Activated naive CD8-positive, alpha-beta T cell treated with anti-CD3 and anti-CD28 coated beads, Interleukin-2, amount 10 ng/mL, durations not matched to agents 7 days and 5 days (primary cell): ENCODE data around the gene HDAC4. TPM values are rescaled to one million over a fixed set of nuclear protein-coding genes. Genes with fewer than 3 reads are reported as not detected.

Experiments used
- ATAC-seq: fragments of 150-1000 bp; cut with Tn5 transposase; one replicate; pipeline ENCODE4 v1.10.0; 2021; ENCODE audit warnings: low read depth, moderate library complexity
- POLR2A ChIA-PET: fragments of 350-600 bp; sonication (Branson Sonifier 250); formaldehyde crosslinking; loops from one replicate; lab custom pipeline; 2021; ENCODE audit warnings: antibody characterized with exemption; lab: Charles Lee
- DNase-seq: peaks from one replicate; pipeline ENCODE4 v3.0.0; 2021
- H3K27ac Mint-ChIP-seq: one replicate; pipeline ENCODE4 v1.8.0; 2022; ENCODE audit warnings: mild to moderate bottlenecking, mixed read lengths
- H3K27me3 Mint-ChIP-seq: one replicate; pipeline ENCODE4 v1.8.0; 2022; ENCODE audit warnings: mild to moderate bottlenecking, moderate library complexity, mixed read lengths
- H3K36me3 Mint-ChIP-seq: one replicate; pipeline ENCODE4 v1.8.0; 2021; ENCODE audit warnings: mild to moderate bottlenecking, mixed read lengths
- H3K4me1 Mint-ChIP-seq: one replicate; pipeline ENCODE4 v1.8.0; 2021; ENCODE audit warnings: mixed read lengths
- H3K4me3 Mint-ChIP-seq: one replicate; pipeline ENCODE4 v1.8.0; 2022; ENCODE audit warnings: mild to moderate bottlenecking, moderate library complexity, mixed read lengths
- H3K9me3 Mint-ChIP-seq: one replicate; pipeline ENCODE4 v1.8.0; 2021; ENCODE audit warnings: mixed read lengths
- total RNA-seq, 2 experiments: library from RNA; stranded (reverse); gene quantifications; one replicate each; pipeline ENCODE4 v1.2.3, GENCODE V29; 2021

Gene HDAC4
- total RNA-seq, 2 experiments from 2014 or later: 54.0 to 57.4 TPM

DNA sequence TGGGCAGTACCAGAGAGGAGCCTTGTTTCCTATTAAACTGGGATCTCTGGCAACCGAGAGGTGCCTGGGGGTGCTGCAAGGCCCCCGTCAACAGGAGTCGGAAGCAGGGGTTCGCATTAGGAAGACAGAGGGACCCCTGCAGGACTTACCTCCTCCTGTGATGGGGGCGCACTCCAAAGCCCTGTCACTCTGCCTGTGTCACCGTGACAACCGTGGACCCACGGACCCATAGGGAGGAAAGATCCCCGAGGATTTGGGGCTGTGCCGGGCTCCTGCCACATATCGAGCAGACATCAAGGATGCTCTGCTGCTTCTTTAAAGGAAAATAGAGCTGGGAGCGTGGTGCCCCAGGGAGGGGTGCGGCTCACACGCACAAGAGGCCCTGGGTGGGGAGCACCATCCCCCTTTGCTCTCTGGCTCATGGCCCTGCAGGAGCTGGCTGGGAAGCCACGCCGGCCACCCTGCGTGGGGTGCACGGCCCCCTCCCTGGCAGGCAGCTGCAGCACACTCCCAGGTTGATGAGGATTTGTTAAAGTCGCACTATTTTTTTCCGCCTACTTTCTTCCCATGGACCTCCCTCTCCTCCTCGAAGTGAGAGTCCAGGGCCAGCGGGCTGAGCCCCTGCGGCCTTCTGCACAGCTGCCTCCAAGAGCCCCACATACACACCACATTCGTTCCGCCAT lies 385.5 kb downstream of the HDAC4 start:
- DNase-seq (no peak), ATAC-seq (no peak)
- peaks cover 2% of the 10 kb centered on the region for H3K9me3 Mint-ChIP-seq
- POLR2A ChIA-PET: no interaction called here
- no peak overlapping the region for H3K4me3 Mint-ChIP-seq
- no peaks in the 10 kb centered on the region for H3K4me1 Mint-ChIP-seq
- H3K27me3 Mint-ChIP-seq: peaks cover 6% of the 10 kb centered on the region
- no peak overlapping the region for H3K27ac Mint-ChIP-seq
- H3K36me3 Mint-ChIP-seq: no peaks in the 10 kb centered on the region

DNA sequence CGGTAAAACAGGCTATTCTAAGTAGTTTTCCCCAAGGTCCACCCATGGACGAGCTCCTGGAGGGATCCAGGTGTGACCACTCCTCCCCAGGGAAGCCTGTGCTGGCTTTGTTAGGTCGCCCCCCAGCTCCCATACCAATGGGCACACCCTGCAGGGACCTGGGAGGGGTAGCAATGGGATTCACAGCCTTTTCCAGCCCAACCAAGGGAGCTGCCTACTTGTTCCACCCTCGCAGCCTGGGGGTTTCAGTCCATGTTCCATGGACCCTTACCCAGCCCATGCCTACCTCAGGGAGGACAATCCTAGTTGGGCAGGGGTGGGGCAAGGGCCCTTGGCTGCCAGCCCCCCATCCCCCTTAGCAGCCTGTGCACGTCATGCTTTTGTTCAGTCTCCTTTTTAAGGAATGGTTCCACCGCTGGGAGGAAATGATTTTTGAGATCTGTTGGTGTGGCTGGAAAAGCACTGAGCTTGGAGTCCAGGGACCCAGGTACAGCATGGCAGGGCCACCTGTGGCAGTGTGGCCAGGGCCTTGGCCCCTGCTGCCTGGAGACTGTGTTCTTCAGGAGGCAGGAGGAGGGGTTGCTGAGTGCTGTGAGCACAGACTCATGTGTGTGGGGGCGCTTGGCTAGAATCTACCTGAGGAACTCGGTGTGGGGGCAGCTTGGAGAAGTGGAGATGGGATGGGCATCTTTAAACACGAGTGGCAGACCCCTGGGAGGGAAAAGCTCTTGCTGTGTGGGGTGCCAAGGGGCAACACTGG lies 386.2 kb downstream of the HDAC4 start:
- Mint-ChIP-seq H3K36me3 (no peaks in the 10 kb centered on the region), H3K9me3 (peaks cover under 1% of the 10 kb centered on the region), H3K4me3 (no peak overlapping the region), H3K27ac (no peak overlapping the region), H3K4me1 (no peaks in the 10 kb centered on the region), H3K27me3 (peaks cover 6% of the 10 kb centered on the region)
- no peak for ATAC-seq
- POLR2A ChIA-PET: no interaction called here
- no peak for DNase-seq

DNA sequence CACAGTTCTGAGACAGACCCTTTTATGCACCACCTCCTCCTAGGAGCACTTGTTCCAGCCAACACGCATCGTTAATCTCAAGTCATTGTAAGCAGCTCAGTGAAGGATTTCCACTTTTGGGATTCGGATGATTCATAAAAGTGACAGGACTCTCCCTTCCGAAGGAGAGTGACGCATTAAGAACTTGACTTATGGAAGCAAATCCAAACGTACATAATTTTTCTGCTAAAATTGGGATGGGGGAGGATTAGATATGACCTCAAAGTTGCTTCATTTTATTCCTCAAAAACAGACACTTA lies 387.2 kb downstream of the HDAC4 start:
- H3K4me1 Mint-ChIP-seq: no peaks in the 10 kb centered on the region
- no peak overlapping the region for H3K4me3 Mint-ChIP-seq
- POLR2A ChIA-PET: no interaction called here
- no peak overlapping the region for H3K27ac Mint-ChIP-seq
- H3K36me3 Mint-ChIP-seq: no peaks in the 10 kb centered on the region
- H3K27me3 Mint-ChIP-seq: peaks cover 15% of the 10 kb centered on the region
- no peaks in the 10 kb centered on the region for H3K9me3 Mint-ChIP-seq
- DNase-seq: no peak
- no peak for ATAC-seq

DNA sequence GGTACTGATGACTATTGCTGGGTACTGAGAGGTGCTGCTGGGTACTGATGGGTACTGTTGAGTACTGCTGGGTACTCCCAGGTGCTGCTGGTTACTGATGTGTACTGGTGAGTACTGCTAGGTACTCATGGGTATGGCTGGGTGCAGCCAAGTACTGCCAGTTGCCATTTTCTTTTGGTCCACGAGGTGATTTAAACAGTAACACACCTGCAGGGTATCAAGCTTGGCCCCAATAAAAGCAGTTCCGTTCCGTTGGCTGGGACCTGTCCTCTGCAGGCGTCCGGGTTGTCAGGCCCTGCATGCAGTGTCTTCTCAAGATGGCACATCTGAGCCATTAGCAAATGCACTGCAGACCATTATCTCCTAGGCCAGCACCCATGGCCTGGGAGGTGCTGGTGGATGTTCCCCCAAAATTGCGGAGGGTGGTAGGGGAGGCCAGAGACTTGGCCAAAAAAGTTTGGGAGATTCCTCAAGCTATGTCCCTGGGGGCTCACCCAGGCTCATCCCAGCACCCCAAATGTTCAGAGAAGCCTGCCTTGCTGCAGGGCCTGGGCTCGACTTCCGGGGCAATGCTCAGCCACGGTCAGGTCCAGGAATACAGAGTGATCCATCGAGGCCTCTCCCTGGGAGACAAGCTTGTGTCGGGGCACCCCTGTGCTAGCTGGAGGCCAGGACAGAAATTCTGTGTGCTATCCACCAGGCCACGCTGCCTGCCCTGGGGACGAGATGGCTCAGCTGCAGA lies 387.7 kb downstream of the HDAC4 start:
- DNase-seq: no peak
- POLR2A ChIA-PET: no interaction called here

DNA sequence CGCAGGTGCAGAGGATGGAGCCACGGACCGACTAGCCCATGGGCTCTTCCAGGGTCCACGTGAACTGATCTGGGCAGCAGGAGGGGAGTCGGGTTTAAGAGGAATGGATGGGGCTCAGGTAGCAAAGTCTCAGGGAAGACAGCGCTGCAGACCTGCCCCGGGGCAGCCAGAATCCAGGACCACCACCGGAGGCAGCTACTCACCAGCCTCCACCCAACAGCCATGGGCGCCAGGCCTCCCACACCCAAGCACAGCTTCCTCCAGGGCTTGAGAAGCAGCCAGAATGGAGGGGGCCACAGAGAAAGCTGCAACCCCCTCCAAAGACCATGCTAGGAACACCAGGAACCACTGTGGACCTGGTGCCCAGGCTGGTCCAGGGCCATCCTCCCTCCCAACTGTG lies 388.6 kb downstream of the HDAC4 start:
- ATAC-seq (no peak), DNase-seq (no peak)
- Mint-ChIP-seq H3K9me3 (no peaks in the 10 kb centered on the region), H3K27ac (no peak overlapping the region), H3K4me1 (no peaks in the 10 kb centered on the region), H3K27me3 (peaks cover 15% of the 10 kb centered on the region), H3K36me3 (no peaks in the 10 kb centered on the region), H3K4me3 (no peak overlapping the region)
- POLR2A ChIA-PET: no interaction called here

More for the DNA sequence above, 387.7 kb downstream of the HDAC4 start:
- no peak for ATAC-seq
- no peaks in the 10 kb centered on the region for H3K36me3 Mint-ChIP-seq
- H3K9me3 Mint-ChIP-seq: no peaks in the 10 kb centered on the region
- no peak overlapping the region for H3K27ac Mint-ChIP-seq
- H3K27me3 Mint-ChIP-seq: peaks cover 15% of the 10 kb centered on the region
- H3K4me1 Mint-ChIP-seq: no peaks in the 10 kb centered on the region
- no peak overlapping the region for H3K4me3 Mint-ChIP-seq

DNA sequence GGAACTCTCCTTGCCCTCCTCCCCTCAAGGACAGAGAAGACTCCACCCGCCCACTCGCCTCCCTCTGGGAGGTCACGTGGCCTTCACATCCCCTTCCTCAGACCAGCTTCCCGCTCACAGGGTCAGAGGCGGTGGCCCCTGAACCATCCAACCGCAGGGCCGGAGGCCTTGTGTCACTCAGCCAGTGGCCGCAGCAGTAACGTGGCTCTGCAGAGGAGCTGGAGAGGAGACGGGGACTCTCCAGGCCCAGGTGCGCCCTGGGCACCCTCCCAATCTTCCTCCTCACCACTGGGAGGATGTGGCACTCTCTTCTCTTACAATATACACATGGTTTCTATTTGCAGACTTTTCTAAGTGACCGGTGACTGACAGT lies 391.2 kb downstream of the HDAC4 start:
- no peaks in the 10 kb centered on the region for H3K36me3 Mint-ChIP-seq
- peaks cover 15% of the 10 kb centered on the region for H3K27me3 Mint-ChIP-seq
- H3K27ac Mint-ChIP-seq: no peak overlapping the region
- ATAC-seq (no peak), DNase-seq (no peak)
- H3K4me1 Mint-ChIP-seq: no peaks in the 10 kb centered on the region
- H3K9me3 Mint-ChIP-seq: no peaks in the 10 kb centered on the region
- H3K4me3 Mint-ChIP-seq: no peak overlapping the region
- POLR2A ChIA-PET: no interaction called here

DNA sequence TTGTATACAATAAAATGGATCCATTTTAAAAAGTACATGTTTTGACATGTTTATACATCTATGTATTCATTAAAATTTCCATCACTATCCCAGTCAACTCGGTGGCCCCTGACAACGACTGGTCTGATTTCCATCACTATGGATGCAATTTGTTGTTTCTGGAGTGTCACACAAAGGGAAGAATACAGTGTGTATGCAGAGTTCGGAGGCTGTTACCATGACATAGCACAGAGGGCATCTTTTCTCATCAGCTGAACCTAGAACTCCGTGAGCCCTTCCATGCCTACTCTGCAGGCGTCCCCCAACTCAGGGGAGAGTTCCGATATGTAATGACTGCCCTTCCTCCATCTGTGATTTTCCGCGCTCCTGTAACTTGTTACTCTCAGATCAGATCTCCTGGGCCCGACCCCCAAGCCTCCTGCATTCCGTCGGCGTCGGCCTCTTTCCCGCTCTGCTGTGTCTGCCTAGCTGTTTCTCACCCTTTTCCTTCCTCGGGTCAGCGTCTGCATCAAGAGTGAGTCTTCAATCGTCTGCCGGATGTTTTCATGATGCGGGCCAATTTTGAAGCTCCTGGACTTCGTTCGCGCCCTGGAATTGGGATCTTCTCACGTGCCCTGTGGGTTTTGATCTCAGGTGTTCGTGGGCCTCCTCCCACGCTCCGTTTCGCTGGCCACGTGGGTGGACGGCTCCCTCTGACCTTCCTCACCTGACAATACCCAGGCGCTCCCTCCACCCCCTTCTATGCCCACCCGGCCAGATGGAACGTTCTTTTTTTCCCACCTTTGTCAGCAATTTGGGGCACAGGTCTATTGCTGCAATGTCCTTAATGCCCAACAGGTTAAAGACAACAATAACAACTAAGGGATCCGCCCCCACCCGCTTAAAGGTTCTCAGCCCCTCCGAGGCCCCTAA lies 391.9 kb downstream of the HDAC4 start:
- no peaks in the 10 kb centered on the region for H3K4me1 Mint-ChIP-seq
- POLR2A ChIA-PET: no interaction called here
- H3K4me3 Mint-ChIP-seq: no peak overlapping the region
- H3K9me3 Mint-ChIP-seq: no peaks in the 10 kb centered on the region
- H3K27ac Mint-ChIP-seq: no peak overlapping the region
- no peaks in the 10 kb centered on the region for H3K36me3 Mint-ChIP-seq
- DNase-seq (no peak), ATAC-seq (no peak)
- peaks cover 15% of the 10 kb centered on the region for H3K27me3 Mint-ChIP-seq

DNA sequence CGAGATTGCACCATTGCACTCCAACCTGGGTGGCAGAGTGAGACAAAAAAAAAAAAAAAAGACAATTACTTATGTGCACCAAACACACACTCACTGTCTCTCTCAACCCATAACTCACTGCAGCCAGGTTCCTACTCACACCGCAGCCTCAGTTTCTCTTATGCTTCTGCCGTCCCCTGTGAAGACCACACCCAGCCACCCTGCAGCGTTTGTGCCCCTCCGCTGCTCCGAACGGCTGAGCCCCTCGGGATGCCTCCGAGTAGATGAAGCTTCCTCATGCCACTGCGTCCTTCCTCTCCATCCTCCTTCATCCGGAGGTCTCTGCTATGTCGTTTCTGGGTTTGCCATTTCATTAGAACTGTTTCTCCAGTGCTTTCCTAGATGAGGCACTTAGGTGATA lies 392.8 kb downstream of the HDAC4 start:
- Mint-ChIP-seq H3K4me3 (no peak overlapping the region), H3K4me1 (no peaks in the 10 kb centered on the region), H3K9me3 (no peaks in the 10 kb centered on the region), H3K36me3 (no peaks in the 10 kb centered on the region), H3K27me3 (peaks cover 13% of the 10 kb centered on the region), H3K27ac (no peak overlapping the region)
- POLR2A ChIA-PET: no interaction called here
- DNase-seq (no peak), ATAC-seq (no peak)

DNA sequence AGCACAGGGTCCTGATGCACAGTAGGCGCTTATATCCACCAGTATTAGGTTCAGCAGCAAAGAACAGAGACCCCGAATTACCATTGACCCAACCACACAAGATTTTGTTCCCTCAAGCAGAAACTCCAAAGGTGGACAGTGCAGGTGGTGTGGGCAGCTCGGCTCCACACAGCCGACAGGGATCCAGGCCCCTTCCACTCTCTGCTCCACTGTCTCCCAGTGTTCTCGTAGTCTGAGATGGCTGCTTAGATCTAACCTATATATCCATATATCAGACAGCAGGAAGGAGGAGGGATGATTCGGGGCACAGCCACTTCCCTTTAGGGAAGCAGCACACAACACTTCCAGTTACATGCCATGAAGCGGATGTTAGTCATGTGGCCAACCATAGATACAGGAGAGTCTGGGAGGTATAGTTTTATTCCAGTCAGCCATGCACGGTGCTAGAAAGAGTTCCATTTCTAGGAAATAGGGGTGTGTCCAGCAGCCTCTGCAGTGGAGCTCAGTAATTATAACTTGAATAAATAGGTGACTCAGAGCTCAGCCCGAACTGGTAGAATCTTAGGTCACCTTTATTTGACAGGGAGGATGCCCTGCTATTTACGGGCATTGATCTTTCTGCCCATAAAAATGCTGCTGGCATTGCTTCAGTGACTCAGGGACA lies 394.1 kb downstream of the HDAC4 start:
- H3K36me3 Mint-ChIP-seq: no peaks in the 10 kb centered on the region
- no peaks in the 10 kb centered on the region for H3K9me3 Mint-ChIP-seq
- no peak overlapping the region for H3K4me3 Mint-ChIP-seq
- POLR2A ChIA-PET: no interaction called here
- peaks cover 11% of the 10 kb centered on the region for H3K27me3 Mint-ChIP-seq
- DNase-seq: no peak
- no peak for ATAC-seq
- H3K27ac Mint-ChIP-seq: no peak overlapping the region
- no peaks in the 10 kb centered on the region for H3K4me1 Mint-ChIP-seq

DNA sequence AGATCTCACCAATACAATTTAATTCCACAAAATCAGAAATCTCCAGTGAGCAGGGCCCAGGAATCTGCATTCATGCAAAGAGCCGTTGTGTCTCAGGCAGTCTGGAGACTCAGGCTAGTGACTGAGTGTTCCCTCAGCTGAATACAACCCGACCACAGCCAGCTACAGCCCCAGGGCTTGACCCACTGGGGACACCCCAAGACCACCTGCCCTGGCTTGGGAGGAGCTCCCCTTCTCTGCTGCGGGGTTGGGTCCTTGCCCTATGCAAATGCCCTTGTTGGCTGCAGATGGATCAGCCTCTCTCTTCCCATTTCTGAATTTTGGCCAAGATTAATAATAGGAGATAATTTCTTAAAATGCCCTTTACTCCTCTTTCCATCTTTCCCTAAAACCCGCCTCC lies 395.2 kb downstream of the HDAC4 start:
- DNase-seq: no peak
- H3K4me3 Mint-ChIP-seq: no peak overlapping the region
- H3K36me3 Mint-ChIP-seq: no peaks in the 10 kb centered on the region
- peaks cover 13% of the 10 kb centered on the region for H3K27me3 Mint-ChIP-seq
- no peaks in the 10 kb centered on the region for H3K9me3 Mint-ChIP-seq
- POLR2A ChIA-PET: no interaction called here
- no peak overlapping the region for H3K27ac Mint-ChIP-seq
- no peak for ATAC-seq
- no peaks in the 10 kb centered on the region for H3K4me1 Mint-ChIP-seq

DNA sequence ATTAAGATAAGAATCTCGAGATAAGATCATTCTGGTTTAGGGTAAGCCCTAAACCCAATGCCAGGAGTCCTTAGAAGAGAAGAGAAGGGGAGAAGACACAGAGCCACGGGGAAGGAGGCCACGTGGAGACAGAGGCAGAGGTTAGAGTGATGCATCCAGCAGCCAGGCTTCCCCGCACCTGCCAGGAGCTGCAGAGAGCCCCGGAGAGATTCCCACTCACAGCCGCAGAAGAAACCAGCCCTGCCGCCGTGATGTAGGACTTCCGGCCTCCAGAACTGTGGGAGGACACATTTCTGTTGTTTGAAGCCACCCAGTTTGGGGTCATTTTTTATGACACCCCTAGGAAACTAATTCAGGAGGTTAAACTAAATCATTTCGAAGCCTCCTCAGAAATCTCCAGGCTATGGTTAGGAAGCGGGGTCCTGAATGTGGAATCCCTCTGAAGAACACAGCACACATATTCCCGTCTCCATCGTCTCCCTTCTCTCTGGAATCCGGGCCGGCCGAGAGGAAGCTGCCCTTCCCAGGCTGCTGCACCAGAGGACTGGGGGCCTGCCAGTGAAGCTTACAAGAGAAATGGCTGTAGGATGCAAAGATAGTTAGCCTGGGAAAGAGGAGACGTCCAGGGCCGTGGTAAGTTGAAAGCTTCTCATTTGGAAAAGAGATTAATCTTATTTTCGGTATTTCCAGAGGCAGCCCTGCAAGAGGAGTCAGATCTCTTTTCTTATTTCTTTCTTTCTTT lies 396.4 kb downstream of the HDAC4 start:
- no peak overlapping the region for H3K4me3 Mint-ChIP-seq
- H3K9me3 Mint-ChIP-seq: no peaks in the 10 kb centered on the region
- peaks cover 9% of the 10 kb centered on the region for H3K27me3 Mint-ChIP-seq
- no peak for ATAC-seq
- H3K36me3 Mint-ChIP-seq: no peaks in the 10 kb centered on the region
- no peak overlapping the region for H3K27ac Mint-ChIP-seq
- POLR2A ChIA-PET: no interaction called here
- no peaks in the 10 kb centered on the region for H3K4me1 Mint-ChIP-seq
- DNase-seq: no peak

DNA sequence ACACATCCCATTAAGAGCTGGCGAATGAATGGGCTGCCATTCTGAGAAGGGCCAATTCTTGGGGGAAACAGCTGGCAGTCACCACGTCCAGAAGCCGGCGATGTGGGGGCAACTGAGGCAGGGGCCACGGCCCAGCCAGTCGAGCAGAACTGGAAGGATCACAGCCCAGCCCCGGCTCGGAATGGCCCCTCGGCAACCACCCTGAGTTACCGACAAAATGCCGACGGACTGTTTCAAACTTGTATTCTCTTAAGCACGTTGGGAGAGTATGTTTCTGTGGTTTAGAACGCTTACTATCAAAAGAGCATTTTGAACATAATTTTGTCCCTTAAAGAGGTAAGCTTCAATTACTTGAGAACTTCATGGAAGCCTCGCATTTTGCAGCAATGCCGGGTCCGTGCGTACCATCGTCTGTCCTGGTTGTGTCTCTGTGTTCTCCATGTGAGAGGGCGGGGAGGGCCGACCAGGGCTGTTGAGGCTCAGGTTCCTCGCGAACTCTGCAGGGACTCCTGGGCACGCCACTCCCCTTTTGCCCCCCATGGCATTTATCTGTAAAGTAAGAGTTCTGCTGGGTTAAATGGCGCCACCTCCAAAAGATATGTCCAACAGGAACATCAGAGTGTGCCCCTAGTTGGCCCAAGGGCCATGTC lies 397.1 kb downstream of the HDAC4 start:
- H3K4me1 Mint-ChIP-seq: no peaks in the 10 kb centered on the region
- H3K4me3 Mint-ChIP-seq: no peak overlapping the region
- H3K27ac Mint-ChIP-seq: no peak overlapping the region
- peaks cover 2% of the 10 kb centered on the region for H3K27me3 Mint-ChIP-seq
- H3K9me3 Mint-ChIP-seq: no peaks in the 10 kb centered on the region
- ATAC-seq: no peak
- no peaks in the 10 kb centered on the region for H3K36me3 Mint-ChIP-seq
- POLR2A ChIA-PET: no interaction called here
- DNase-seq: no peak
